ENCODE measurements around the gene CDA.

DNA sequence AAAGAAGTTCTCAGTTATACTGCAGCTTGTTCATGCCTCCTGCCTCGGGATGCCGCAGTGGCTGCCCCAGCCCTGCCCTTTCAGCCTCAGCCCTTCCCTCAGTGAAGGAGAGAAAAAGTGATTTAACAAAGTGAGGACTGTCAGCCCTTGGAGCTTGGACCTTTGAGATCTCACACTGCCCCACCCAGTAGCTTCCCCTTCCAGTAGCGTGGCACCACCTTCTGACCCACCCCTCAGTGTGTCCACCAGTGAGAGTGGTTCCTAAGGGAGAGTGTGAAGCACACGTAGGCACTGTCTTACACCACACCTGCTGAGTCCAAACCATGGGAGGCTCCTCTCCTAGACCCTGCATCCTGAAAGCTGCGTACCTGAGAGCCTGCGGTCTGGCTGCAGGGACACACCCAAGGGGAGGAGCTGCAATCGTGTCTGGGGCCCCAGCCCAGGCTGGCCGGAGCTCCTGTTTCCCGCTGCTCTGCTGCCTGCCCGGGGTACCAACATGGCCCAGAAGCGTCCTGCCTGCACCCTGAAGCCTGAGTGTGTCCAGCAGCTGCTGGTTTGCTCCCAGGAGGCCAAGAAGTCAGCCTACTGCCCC lies at the start of gene CDA:
- TF ChIP-seq, protein P1, sequence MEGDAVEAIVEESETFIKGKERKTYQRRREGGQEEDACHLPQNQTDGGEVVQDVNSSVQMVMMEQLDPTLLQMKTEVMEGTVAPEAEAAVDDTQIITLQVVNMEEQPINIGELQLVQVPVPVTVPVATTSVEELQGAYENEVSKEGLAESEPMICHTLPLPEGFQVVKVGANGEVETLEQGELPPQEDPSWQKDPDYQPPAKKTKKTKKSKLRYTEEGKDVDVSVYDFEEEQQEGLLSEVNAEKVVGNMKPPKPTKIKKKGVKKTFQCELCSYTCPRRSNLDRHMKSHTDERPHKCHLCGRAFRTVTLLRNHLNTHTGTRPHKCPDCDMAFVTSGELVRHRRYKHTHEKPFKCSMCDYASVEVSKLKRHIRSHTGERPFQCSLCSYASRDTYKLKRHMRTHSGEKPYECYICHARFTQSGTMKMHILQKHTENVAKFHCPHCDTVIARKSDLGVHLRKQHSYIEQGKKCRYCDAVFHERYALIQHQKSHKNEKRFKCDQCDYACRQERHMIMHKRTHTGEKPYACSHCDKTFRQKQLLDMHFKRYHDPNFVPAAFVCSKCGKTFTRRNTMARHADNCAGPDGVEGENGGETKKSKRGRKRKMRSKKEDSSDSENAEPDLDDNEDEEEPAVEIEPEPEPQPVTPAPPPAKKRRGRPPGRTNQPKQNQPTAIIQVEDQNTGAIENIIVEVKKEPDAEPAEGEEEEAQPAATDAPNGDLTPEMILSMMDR (IDR thresholded peaks at IDR 0.05) = no peak
- TF ChIP-seq, protein P2, sequence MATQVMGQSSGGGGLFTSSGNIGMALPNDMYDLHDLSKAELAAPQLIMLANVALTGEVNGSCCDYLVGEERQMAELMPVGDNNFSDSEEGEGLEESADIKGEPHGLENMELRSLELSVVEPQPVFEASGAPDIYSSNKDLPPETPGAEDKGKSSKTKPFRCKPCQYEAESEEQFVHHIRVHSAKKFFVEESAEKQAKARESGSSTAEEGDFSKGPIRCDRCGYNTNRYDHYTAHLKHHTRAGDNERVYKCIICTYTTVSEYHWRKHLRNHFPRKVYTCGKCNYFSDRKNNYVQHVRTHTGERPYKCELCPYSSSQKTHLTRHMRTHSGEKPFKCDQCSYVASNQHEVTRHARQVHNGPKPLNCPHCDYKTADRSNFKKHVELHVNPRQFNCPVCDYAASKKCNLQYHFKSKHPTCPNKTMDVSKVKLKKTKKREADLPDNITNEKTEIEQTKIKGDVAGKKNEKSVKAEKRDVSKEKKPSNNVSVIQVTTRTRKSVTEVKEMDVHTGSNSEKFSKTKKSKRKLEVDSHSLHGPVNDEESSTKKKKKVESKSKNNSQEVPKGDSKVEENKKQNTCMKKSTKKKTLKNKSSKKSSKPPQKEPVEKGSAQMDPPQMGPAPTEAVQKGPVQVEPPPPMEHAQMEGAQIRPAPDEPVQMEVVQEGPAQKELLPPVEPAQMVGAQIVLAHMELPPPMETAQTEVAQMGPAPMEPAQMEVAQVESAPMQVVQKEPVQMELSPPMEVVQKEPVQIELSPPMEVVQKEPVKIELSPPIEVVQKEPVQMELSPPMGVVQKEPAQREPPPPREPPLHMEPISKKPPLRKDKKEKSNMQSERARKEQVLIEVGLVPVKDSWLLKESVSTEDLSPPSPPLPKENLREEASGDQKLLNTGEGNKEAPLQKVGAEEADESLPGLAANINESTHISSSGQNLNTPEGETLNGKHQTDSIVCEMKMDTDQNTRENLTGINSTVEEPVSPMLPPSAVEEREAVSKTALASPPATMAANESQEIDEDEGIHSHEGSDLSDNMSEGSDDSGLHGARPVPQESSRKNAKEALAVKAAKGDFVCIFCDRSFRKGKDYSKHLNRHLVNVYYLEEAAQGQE (IDR thresholded peaks at IDR 0.05; ENCODE audit: insufficient read depth in 1 of 2, low read depth in 2 of 2, low read length in 1 of 2) = no peak
- no peak for TF ChIP-seq TCF7L2 (IDR thresholded peaks at IDR 0.05; ENCODE audit: low read depth, low read length)

Measured in Panc1 (cell line).